ENCODE data around the gene TMEM220. TPM values are rescaled to one million over a fixed set of nuclear protein-coding genes. Genes with fewer than 3 reads are reported as not detected.
A peak's percentile ranks its signal among the peaks of the same experiment; 100 is the strongest.
"Not testable (repeated sequence)": the region's sequence is repeated elsewhere in the genome, so short reads cannot be mapped to it uniquely, and the experiment has no call there.

TMEM220 gene
- total and polyA plus RNA-seq, 2 experiments from 2014 or later, result 0.54 to 9.5 TPM

DNA sequence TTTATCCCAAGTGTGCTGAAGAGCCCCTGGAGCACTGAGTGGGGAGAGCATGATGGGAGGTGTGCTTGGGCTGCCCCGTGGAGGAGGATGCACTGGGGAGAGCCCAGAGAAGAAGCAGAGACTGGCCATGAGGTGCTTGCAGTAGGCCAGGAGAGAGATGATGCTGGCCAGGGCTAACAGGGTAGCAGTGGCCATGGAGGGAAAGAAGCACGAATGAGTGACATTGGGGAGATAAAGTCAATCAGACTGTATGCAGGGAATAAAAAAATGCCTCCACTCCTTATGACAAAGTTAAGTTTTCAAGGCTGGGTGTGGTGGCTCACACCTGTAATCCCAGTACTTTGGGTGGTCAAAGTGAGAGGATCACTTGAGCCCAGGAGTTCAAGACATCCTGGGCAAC lies 5.4 kb upstream of the TMEM220 start:
- Histone ChIP-seq H3K36me3 (ENCODE audit: low read depth) (no peaks in the 10 kb centered on the region), H3K9ac (no peak overlapping the region), H3K9me3 (ENCODE audit: low read depth) (no peaks in the 10 kb centered on the region), H2AFZ (no peak overlapping the region), H3K4me2 (ENCODE audit: unreplicated experiment) (no peak overlapping the region), H3K27ac (no peak overlapping the region), H3K27me3 (replicated peaks; ENCODE audit: insufficient read depth) (no peaks in the 10 kb centered on the region; the same call in 1 of the 2 replicates), H3K9me2 (ENCODE audit: insufficient read depth) (no peaks in the 10 kb centered on the region), H3K4me3 (no peak overlapping the region), H3K79me2 (ENCODE audit: insufficient read depth) (no peaks in the 10 kb centered on the region), H3F3A (ENCODE audit: insufficient read depth) (no peaks in the 10 kb centered on the region), H3K4me1 (ENCODE audit: insufficient read depth) (peaks cover 10% of the 10 kb centered on the region), H4K20me1 (ENCODE audit: insufficient read depth) (no peaks in the 10 kb centered on the region)
- in situ Hi-C loops (cut with MboI), result loop anchor here (5.0 kb wide), 1 partner anchor 112 kb away; no protein-coding TSS in a partner anchor
- TF ChIP-seq EZH2phosphoT487 (IDR thresholded peaks at IDR 0.05; ENCODE audit: insufficient read depth, low read depth) (no peak), EZH2 (IDR thresholded peaks at IDR 0.05; ENCODE audit: insufficient read depth, poor library complexity, severe bottlenecking) (no peak)
- no peak for DNase-seq
- 65 to 70% methylated on average over 2 of the region's 2 CpGs for WGBS, 2 experiments (ENCODE audit: low coverage in 1 of 2, low lambda C conversion rate in 2 of 2, missing lambda C conversion rate in 2 of 2)

- H3K4me2 ChIP-seq (ENCODE audit: unreplicated experiment), result no peak overlapping the region
- H3K79me2 ChIP-seq (ENCODE audit: insufficient read depth), result no peaks in the 10 kb centered on the region
- H4K20me1 ChIP-seq (ENCODE audit: insufficient read depth), result no peaks in the 10 kb centered on the region
- DNase-seq, result no peak
- no peak for TF ChIP-seq EZH2 (IDR thresholded peaks at IDR 0.05; ENCODE audit: insufficient read depth, poor library complexity, severe bottlenecking)
- TF ChIP-seq EZH2phosphoT487 (IDR thresholded peaks at IDR 0.05; ENCODE audit: insufficient read depth, low read depth), result no peak
- no peak overlapping the region for H3K9ac ChIP-seq
- 89 to 95% methylated on average over 3 of the region's 3 CpGs for WGBS, 2 experiments (ENCODE audit: low coverage in 1 of 2, low lambda C conversion rate in 2 of 2, missing lambda C conversion rate in 2 of 2)
- H3K4me1 ChIP-seq (ENCODE audit: insufficient read depth), result peaks cover 10% of the 10 kb centered on the region
- H2AFZ ChIP-seq, result no peak overlapping the region
- no peak overlapping the region for H3K4me3 ChIP-seq
- H3F3A ChIP-seq (ENCODE audit: insufficient read depth), result 0 out of 2 replicates have a peak, but pooled peaks cover 6% of the 10 kb centered on the region
- no peaks in the 10 kb centered on the region for H3K36me3 ChIP-seq (ENCODE audit: low read depth)
- H3K9me3 ChIP-seq (ENCODE audit: low read depth), result no peaks in the 10 kb centered on the region
- H3K9me2 ChIP-seq (ENCODE audit: insufficient read depth), result no peaks in the 10 kb centered on the region
- in situ Hi-C loops (cut with MboI), result no loop called here
- H3K27me3 ChIP-seq (replicated peaks; ENCODE audit: insufficient read depth), result no peaks in the 10 kb centered on the region
- no peak overlapping the region for H3K27ac ChIP-seq
Measured at GRCh38 chr17:10733666-10734065, 3.8 kb upstream of the TMEM220 start.

- H3K79me2 ChIP-seq (ENCODE audit: insufficient read depth); H3K27ac ChIP-seq; in situ Hi-C loops (cut with MboI); H3K9me3 ChIP-seq (ENCODE audit: low read depth); H2AFZ ChIP-seq; H3K36me3 ChIP-seq (ENCODE audit: low read depth); H3K27me3 ChIP-seq (replicated peaks; ENCODE audit: insufficient read depth); H4K20me1 ChIP-seq (ENCODE audit: insufficient read depth); DNase-seq; H3K9me2 ChIP-seq (ENCODE audit: insufficient read depth); H3K9ac ChIP-seq; H3K4me2 ChIP-seq (ENCODE audit: unreplicated experiment); H3K4me1 ChIP-seq (ENCODE audit: insufficient read depth); H3K4me3 ChIP-seq; H3F3A ChIP-seq (ENCODE audit: insufficient read depth): not testable (repeated sequence)
- WGBS, 2 experiments (ENCODE audit: low coverage in 1 of 2, low lambda C conversion rate in 2 of 2, missing lambda C conversion rate in 2 of 2), result 78 to 83% methylated on average over 6 of the region's 6 CpGs
Measured at GRCh38 chr17:10732121-10732520, 2.3 kb upstream of the TMEM220 start.

GRCh38 chr17:10731408-10731879 lies 1.6 kb upstream of the TMEM220 start:
- peak overlapping the region; percentile 89 for H2AFZ ChIP-seq
- H3K27me3 ChIP-seq (replicated peaks; ENCODE audit: insufficient read depth), result no peaks in the 10 kb centered on the region
- peak overlapping the region; percentile 82 for H3K4me2 ChIP-seq (ENCODE audit: unreplicated experiment)
- in situ Hi-C loops (cut with MboI), result no loop called here
- TF ChIP-seq EZH2phosphoT487 (IDR thresholded peaks at IDR 0.05; ENCODE audit: insufficient read depth, low read depth) (no peak), EZH2 (IDR thresholded peaks at IDR 0.05; ENCODE audit: insufficient read depth, poor library complexity, severe bottlenecking) (no peak)
- 0 out of 2 replicates have a peak, but pooled peaks cover 8% of the 10 kb centered on the region for H3F3A ChIP-seq (ENCODE audit: insufficient read depth)
- H3K4me3 ChIP-seq, result peak overlapping the region; percentile 78
- no peaks in the 10 kb centered on the region for H3K79me2 ChIP-seq (ENCODE audit: insufficient read depth)
- peak overlapping the region; percentile 84 for H3K27ac ChIP-seq
- WGBS, 2 experiments (ENCODE audit: low coverage in 1 of 2, low lambda C conversion rate in 2 of 2, missing lambda C conversion rate in 2 of 2), result 81 to 85% methylated on average over 5 to 6 of the region's 6 CpGs
- DNase-seq, result no peak
- peak overlapping the region; percentile 92 for H3K9ac ChIP-seq
- no peaks in the 10 kb centered on the region for H4K20me1 ChIP-seq (ENCODE audit: insufficient read depth)
- no peaks in the 10 kb centered on the region for H3K9me2 ChIP-seq (ENCODE audit: insufficient read depth)
- H3K36me3 ChIP-seq (ENCODE audit: low read depth), result no peaks in the 10 kb centered on the region
- H3K4me1 ChIP-seq (ENCODE audit: insufficient read depth), result peaks cover 10% of the 10 kb centered on the region
- H3K9me3 ChIP-seq (ENCODE audit: low read depth), result no peaks in the 10 kb centered on the region

GRCh38 chr17:10730247-10730646 lies 424 bp upstream of the TMEM220 start:
- in situ Hi-C loops (cut with MboI); H3K9me3 ChIP-seq (ENCODE audit: low read depth); H3K27me3 ChIP-seq (replicated peaks; ENCODE audit: insufficient read depth); H3K9me2 ChIP-seq (ENCODE audit: insufficient read depth); H4K20me1 ChIP-seq (ENCODE audit: insufficient read depth); H3K4me1 ChIP-seq (ENCODE audit: insufficient read depth); H3F3A ChIP-seq (ENCODE audit: insufficient read depth); H3K36me3 ChIP-seq (ENCODE audit: low read depth); DNase-seq; H3K79me2 ChIP-seq (ENCODE audit: insufficient read depth): not testable (repeated sequence)
- Histone ChIP-seq H3K9ac (peak overlapping the region; percentile 92), H3K4me2 (ENCODE audit: unreplicated experiment) (peak overlapping the region; percentile 82), H2AFZ (peak overlapping the region; percentile 89), H3K4me3 (peak overlapping the region; percentile 78), H3K27ac (peak overlapping the region; percentile 84)
- WGBS, 2 experiments (ENCODE audit: low coverage in 1 of 2, low lambda C conversion rate in 2 of 2, missing lambda C conversion rate in 2 of 2), result 1 to 3% methylated on average over 13 to 15 of the region's 15 CpGs

Data from GM23248 (cell line).